HepG2 (cell line): ENCODE data around the gene AGFG1. TPM values are rescaled to one million over a fixed set of nuclear protein-coding genes. Genes with fewer than 3 reads are reported as not detected.
A peak's percentile ranks its signal among the peaks of the same experiment; 100 is the strongest.

Experiments used
- ATF4 ChIP-seq, 2 experiments: fragments of 450-650 bp in 1 of 2; sonication (generic) in 1 of 2; formaldehyde crosslinking; IDR thresholded peaks; 2 replicates each; pipeline versions ENCODE4 v1.5.0 to v1.8.0; 2020 to 2022; ENCODE audit warnings: mild to moderate bottlenecking in 1 of 2, missing genetic modification reagents in 1 of 2
- CSRNP1 ChIP-seq: sonication (generic); formaldehyde crosslinking; IDR thresholded peaks from 2 replicates; pipeline ENCODE4 v1.8.1; 2023; ENCODE audit warnings: mild to moderate bottlenecking, missing genetic modification reagents
- KMT2B ChIP-seq: IDR thresholded peaks from 2 replicates; pipeline ENCODE4 v1.6.1; 2016; ENCODE audit warnings: missing genetic modification reagents, missing compliant biosample characterization
- MXD3 ChIP-seq: IDR thresholded peaks from 2 replicates; pipeline ENCODE4 v1.6.1; 2016; ENCODE audit warnings: mild to moderate bottlenecking, missing biosample characterization, missing genetic modification reagents
- RCOR2 ChIP-seq: IDR thresholded peaks from 2 replicates; pipeline ENCODE4 v1.6.1; 2016; ENCODE audit warnings: missing biosample characterization, missing genetic modification reagents
- RNF219 ChIP-seq: sonication (generic); formaldehyde crosslinking; IDR thresholded peaks from 2 replicates; pipeline ENCODE4 v1.5.0; 2020; ENCODE audit warnings: mild to moderate bottlenecking, missing genetic modification reagents
- SAP130 ChIP-seq: IDR thresholded peaks from 2 replicates; pipeline ENCODE4 v1.6.1; 2016; ENCODE audit warnings: low read depth
- SATB2 ChIP-seq: sonication (generic); formaldehyde crosslinking; IDR thresholded peaks from 2 replicates; pipeline ENCODE4 v1.5.0; 2020; ENCODE audit warnings: missing genetic modification reagents
- TARDBP ChIP-seq: sonication (generic); formaldehyde crosslinking; IDR thresholded peaks from 2 replicates; pipeline ENCODE4 v1.8.0; 2022; ENCODE audit warnings: mild to moderate bottlenecking, missing genetic modification reagents
- ZBTB43 ChIP-seq: sonication (generic); formaldehyde crosslinking; conservative IDR thresholded peaks from 2 replicates; pipeline ENCODE4 v1.4.0; 2020; ENCODE audit warnings: missing genetic modification reagents
- ZNF296 ChIP-seq: sonication (generic); formaldehyde crosslinking; conservative IDR thresholded peaks from 2 replicates; pipeline ENCODE4 v1.5.0; 2020; ENCODE audit warnings: mild to moderate bottlenecking, missing genetic modification reagents
- ZNF333 ChIP-seq: sonication (generic); formaldehyde crosslinking; IDR thresholded peaks from 2 replicates; pipeline ENCODE4 v1.4.0; 2020; ENCODE audit warnings: mild to moderate bottlenecking, missing genetic modification reagents, borderline replicate concordance
- ZNF34 ChIP-seq: sonication (generic); formaldehyde crosslinking; IDR thresholded peaks from 2 replicates; pipeline ENCODE4 v1.4.0; 2020; ENCODE audit warnings: mild to moderate bottlenecking, missing genetic modification reagents, borderline replicate concordance
- ZNF354B ChIP-seq: sonication (generic); formaldehyde crosslinking; IDR thresholded peaks from 2 replicates; pipeline ENCODE4 v1.8.0; 2022; ENCODE audit warnings: mild to moderate bottlenecking, missing genetic modification reagents
- ZNF629 ChIP-seq: sonication (generic); formaldehyde crosslinking; conservative IDR thresholded peaks from 2 replicates; pipeline ENCODE4 v1.5.0; 2020; ENCODE audit warnings: missing genetic modification reagents
- ZNF740 ChIP-seq: sonication (generic); formaldehyde crosslinking; IDR thresholded peaks from 2 replicates; pipeline ENCODE4 v1.4.0; 2020; ENCODE audit warnings: missing genetic modification reagents
- ZSCAN9 ChIP-seq: IDR thresholded peaks from 2 replicates; pipeline ENCODE4 v1.6.1; 2016; ENCODE audit warnings: borderline replicate concordance
- polyA plus RNA-seq, 8 experiments: library from polyadenylated mRNA; depleted of rRNA in 3 of 8; stranded (reverse) in 7 of 8; unstranded in 1 of 8; fragments of >200 nt; fragmentation: Illumina TruSeq in 4 of 8; extraction: Trizol in 4 of 8; gene quantifications; 2 replicates each; pipeline versions ENCODE4 v1.2.1 to v1.2.3, GENCODE V29; 2011 to 2016; ENCODE audit warnings: low read depth in 4 of 8, missing spikeins in 1 of 8, mixed read lengths in 1 of 8; ENCODE audit not compliant: insufficient read depth in 1 of 8
- total RNA-seq, 5 experiments: library from RNA; depleted of rRNA; stranded (reverse); fragments of >200 nt; fragmentation: Illumina TruSeq; extraction: Trizol; gene quantifications; 2 replicates each; pipeline ENCODE4 v1.2.3, GENCODE V29; 2016; ENCODE audit warnings: low read depth in 1 of 5

The AGFG1 gene
- total and polyA plus RNA-seq, 2 of the 13 experiments (the other 11 are each of a cell fraction or from before 2014, with no cell fraction given) = 145 to 168 TPM

- TF ChIP-seq ZNF354B (CRISPR knock-in tag) = no peak
- no peak for TF ChIP-seq ZNF740
- TF ChIP-seq RCOR2 (CRISPR knock-in tag) = no peak
- TF ChIP-seq ZBTB43 (CRISPR knock-in tag) = 0 out of 2 replicates have a peak, but pooled peaks have one; percentile 22
- TF ChIP-seq ZNF629 = no peak
- TF ChIP-seq ZNF34 = no peak
- no peak for TF ChIP-seq MXD3 (CRISPR knock-in tag)
- TF ChIP-seq ZNF333 = no peak
- peak; percentile 4; the same call in 1 of the 2 replicates for TF ChIP-seq SAP130 (CRISPR knock-in tag)
- no peak for TF ChIP-seq SATB2 (CRISPR knock-in tag)
- TF ChIP-seq KMT2B = no peak
- TF ChIP-seq RNF219 (CRISPR knock-in tag) = no peak
- TF ChIP-seq ZSCAN9 (CRISPR knock-in tag) = no peak
- peak; percentile 41; the same call in 1 of the 2 replicates for TF ChIP-seq CSRNP1
- TF ChIP-seq ATF4 (CRISPR knock-in tag; IDR thresholded peaks at IDR 0.05) = no peak
- TF ChIP-seq TARDBP (CRISPR knock-in tag) = 0 out of 2 replicates have a peak, but pooled peaks have one; percentile 34
- TF ChIP-seq ZNF296 (CRISPR knock-in tag) = no peak
- TF ChIP-seq, all 625 proteins: peak for 8
These were observed 1.1 kb downstream of the AGFG1 start (continued) for GRCh38 chr2:227473122-227473461.
